Pancreas (tissue), 10 donors: ENCODE measurements around the gene TRPM5. TPM values are rescaled to one million over a fixed set of nuclear protein-coding genes. Genes with fewer than 3 reads are reported as not detected.

ENCODE experiments used
- ATAC-seq, 4 donors: fragments of 200-7000 bp; cut with Tn5 transposase; one replicate each; pipeline versions ENCODE4 v1.8.0 to v1.9.1; 2020; ENCODE audit warnings: mild to moderate bottlenecking in 4 of 4, moderate library complexity in 4 of 4
- DNase-seq, 6 donors: peaks; one replicate each; pipeline ENCODE4 v3.0.0-alpha.2; 2020
- FAIRE-seq: peaks from 2 replicates; lab custom pipeline; 2012; peaks lifted over from hg19 to GRCh38; lab: Jason Lieb, UNC
- H3K27ac ChIP-seq, 4 donors: fragments of 200-600 bp; sonication (generic); 1 replicate in 3 of 4; 2 replicates in 1 of 4; pipeline versions ENCODE4 v1.5.0 to v1.8.0; 2020
- H3K27me3 ChIP-seq, 4 donors: fragments of 200-600 bp; one replicate each; pipeline ENCODE4 v1.8.0; 2021
- H3K36me3 ChIP-seq, 3 donors: fragments of 200-600 bp; sonication (generic) in 1 of 3; one replicate each; pipeline versions ENCODE4 v1.5.0 to v1.8.0; 2020 to 2021
- H3K4me1 ChIP-seq, 3 donors: fragments of 200-600 bp; one replicate each; pipeline ENCODE4 v1.8.0; 2021
- H3K4me3 ChIP-seq, 4 donors: fragments of 200-600 bp; sonication (generic) in 2 of 4; one replicate each; pipeline versions ENCODE4 v1.5.0 to v1.8.0; 2020 to 2021
- H3K9me3 ChIP-seq, 4 donors: fragments of 200-600 bp; one replicate each; pipeline ENCODE4 v1.8.0; 2021
- WGBS, 2 donors: extraction: QIAGEN DNeasy Blood & Tissue Kit; methylation state at CpG; one replicate each; pipeline ENCODE4 v1.1.7; 2013; 5-methylcytosine and 5-hydroxymethylcytosine counted together
- intact Hi-C, 3 donors: fragments of 100-400 bp; cut with DNase I; formaldehyde crosslinking; loops; one replicate each; pipeline versions ENCODE4 v1.11.1 to v1.14.2; 2022
- polyA plus RNA-seq, 2 donors: library from polyadenylated mRNA; stranded (reverse); fragments of 200-250 nt; gene quantifications; one replicate each; pipeline ENCODE4 v1.2.3, GENCODE V29; 2013
- total RNA-seq, 6 donors: library from RNA; stranded (reverse); fragmentation: NEBNext Ultra II Directional in 4 of 6; extraction: Animal tissue kit (Norgen Biotek cat#: 25700) in 4 of 6; gene quantifications; one replicate each; pipeline versions ENCODE4 v1.2.1 to v1.2.4, GENCODE V29; 2021 to 2023
- TF ChIP-seq, protein P1 (sequence below), 4 donors: fragments of 200-600 bp; sonication (generic) in 3 of 4; IDR thresholded peaks; one replicate each; pipeline versions ENCODE4 v1.5.0 to v1.8.0; 2021; ENCODE audit warnings: antibody characterized with exemption in 4 of 4
- donor health status: healthy with polysubstance abuse.
- donor health status: DM: no; HTN: no; CAD: no; lungs with moderate emphysema.
- donor health status: DM: no; HTN: no; CAD: no.
- donor health status: control.
- donor health status: control.
- donor health status: Bipolar disorder and iron deficiency.
- donor health status: DM: yes; HTN: yes; CAD: no.
- donor health status: DM: no; HTN: no; CAD: no.
- donor health status: DM: no; HTN: no; CAD: no.
- donor health status: DM: yes; HTN: yes; CAD: no.

The TRPM5 gene
- total and polyA plus RNA-seq, 8 donors = 0.51 to 4.8 (median 1.2) TPM

GRCh38 chr11:2423157-2424025 lies 20.9 kb downstream of the TRPM5 start:
- Histone ChIP-seq H3K27ac (no peak overlapping the region), H3K4me1 (no peaks in the 10 kb centered on the region), H3K27me3 (no peaks in the 10 kb centered on the region), H3K36me3 (no peaks in the 10 kb centered on the region), H3K4me3 (no peak overlapping the region), H3K9me3 (no peaks in the 10 kb centered on the region)
- TF ChIP-seq, protein P1, sequence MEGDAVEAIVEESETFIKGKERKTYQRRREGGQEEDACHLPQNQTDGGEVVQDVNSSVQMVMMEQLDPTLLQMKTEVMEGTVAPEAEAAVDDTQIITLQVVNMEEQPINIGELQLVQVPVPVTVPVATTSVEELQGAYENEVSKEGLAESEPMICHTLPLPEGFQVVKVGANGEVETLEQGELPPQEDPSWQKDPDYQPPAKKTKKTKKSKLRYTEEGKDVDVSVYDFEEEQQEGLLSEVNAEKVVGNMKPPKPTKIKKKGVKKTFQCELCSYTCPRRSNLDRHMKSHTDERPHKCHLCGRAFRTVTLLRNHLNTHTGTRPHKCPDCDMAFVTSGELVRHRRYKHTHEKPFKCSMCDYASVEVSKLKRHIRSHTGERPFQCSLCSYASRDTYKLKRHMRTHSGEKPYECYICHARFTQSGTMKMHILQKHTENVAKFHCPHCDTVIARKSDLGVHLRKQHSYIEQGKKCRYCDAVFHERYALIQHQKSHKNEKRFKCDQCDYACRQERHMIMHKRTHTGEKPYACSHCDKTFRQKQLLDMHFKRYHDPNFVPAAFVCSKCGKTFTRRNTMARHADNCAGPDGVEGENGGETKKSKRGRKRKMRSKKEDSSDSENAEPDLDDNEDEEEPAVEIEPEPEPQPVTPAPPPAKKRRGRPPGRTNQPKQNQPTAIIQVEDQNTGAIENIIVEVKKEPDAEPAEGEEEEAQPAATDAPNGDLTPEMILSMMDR (IDR thresholded peaks at IDR 0.05) = no peak
- FAIRE-seq = no peak
- 64 to 73% methylated on average over 26 of the region's 26 CpGs for WGBS, 2 donors
- ATAC-seq = no peak
- peak in 2 of 6 donors; percentile 29 to 78 for DNase-seq
- intact Hi-C loops = loop anchor here in 1 of 3 donors (5.0 kb wide), 1 partner anchor 226 kb away; no protein-coding TSS in a partner anchor

- DNase-seq (peak in 2 of 6 donors; percentile 19 to 67), FAIRE-seq (no peak)
- H3K4me3 ChIP-seq = no peak overlapping the region
Measured at GRCh38 chr11:2422461-2423156, 21.7 kb downstream of the TRPM5 start.

GRCh38 chr11:2421996-2422395 lies 22.3 kb downstream of the TRPM5 start:
- FAIRE-seq = no peak

More at GRCh38 chr11:2422461-2423156, 21.7 kb downstream of the TRPM5 start:
- no peak overlapping the region for H3K27ac ChIP-seq
- H3K9me3 ChIP-seq = no peaks in the 10 kb centered on the region
- H3K4me1 ChIP-seq = no peaks in the 10 kb centered on the region
- intact Hi-C loops = loop anchor here in 1 of 3 donors (5.0 kb wide), 1 partner anchor 225 kb away; no protein-coding TSS in a partner anchor
- H3K36me3 ChIP-seq = no peaks in the 10 kb centered on the region
- TF ChIP-seq, protein P1 (IDR thresholded peaks at IDR 0.05) = no peak
- no peak for ATAC-seq
- no peaks in the 10 kb centered on the region for H3K27me3 ChIP-seq
- 66 to 72% methylated on average over 12 to 14 of the region's 14 CpGs for WGBS, 2 donors

DNA sequence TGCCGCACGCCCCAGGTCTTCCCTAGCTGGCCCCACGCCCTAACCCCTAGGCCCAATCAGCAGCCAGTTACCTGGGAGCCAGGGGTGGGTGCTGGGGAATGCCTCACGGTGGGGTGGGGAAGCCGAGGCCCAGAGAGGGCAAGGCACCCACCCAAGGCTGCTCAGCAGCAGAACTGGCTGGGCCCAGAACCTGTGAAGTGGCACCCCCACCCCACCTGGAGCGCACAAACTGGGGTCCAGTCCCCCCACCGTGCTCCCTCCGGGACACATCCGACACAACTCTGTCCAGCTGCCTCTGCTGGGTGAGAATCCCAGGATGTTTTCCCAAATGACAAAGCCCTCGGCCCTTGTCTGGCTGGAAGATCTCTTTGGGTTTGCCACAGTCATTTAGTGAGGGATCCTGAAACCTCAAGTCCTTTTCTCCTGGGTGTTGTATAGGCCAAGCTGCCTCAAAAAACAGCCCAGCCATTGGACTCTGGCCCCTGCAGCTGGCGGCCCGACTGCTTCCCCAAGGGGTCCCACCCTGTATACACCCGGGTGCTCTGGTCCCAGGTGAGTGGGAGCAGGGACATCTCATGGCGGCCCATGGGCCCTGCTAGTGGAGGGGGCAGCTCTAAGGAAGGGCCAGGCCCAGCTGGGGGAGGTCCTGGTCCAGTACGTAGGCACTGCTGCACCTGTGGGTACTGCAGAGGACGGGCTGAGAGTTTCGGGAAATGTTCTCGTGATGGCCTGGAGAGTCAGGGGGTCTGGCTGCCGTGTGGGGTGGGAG lies 22.9 kb downstream of the TRPM5 start:
- intact Hi-C loops = loop anchor here in 2 of 3 donors (2.0 to 5.0 kb wide), 2 partner anchors 117 to 224 kb away; no protein-coding TSS in a partner anchor
- H3K4me3 ChIP-seq = no peak overlapping the region
- H3K36me3 ChIP-seq = no peaks in the 10 kb centered on the region
- TF ChIP-seq, protein P1 (IDR thresholded peaks at IDR 0.05) = no peak
- FAIRE-seq = no peak
- no peak for ATAC-seq
- H3K4me1 ChIP-seq = no peaks in the 10 kb centered on the region
- peak in 2 of 6 donors; percentile 25 to 77 for DNase-seq
- 56 to 60% methylated on average over 19 of the region's 19 CpGs for WGBS, 2 donors
- H3K9me3 ChIP-seq = no peaks in the 10 kb centered on the region
- no peaks in the 10 kb centered on the region for H3K27me3 ChIP-seq
- H3K27ac ChIP-seq = no peak overlapping the region

More at GRCh38 chr11:2421996-2422395, 22.3 kb downstream of the TRPM5 start:
- H3K4me3 ChIP-seq = no peak overlapping the region
- ATAC-seq = no peak
- H3K36me3 ChIP-seq = no peaks in the 10 kb centered on the region
- H3K4me1 ChIP-seq = no peaks in the 10 kb centered on the region
- 74 to 79% methylated on average over 15 to 17 of the region's 17 CpGs for WGBS, 2 donors
- H3K27ac ChIP-seq = no peak overlapping the region
- peak in 2 of 6 donors; percentile 29 to 81 for DNase-seq
- intact Hi-C loops = loop anchor here in 2 of 3 donors (2.0 to 5.0 kb wide), 2 partner anchors 117 to 225 kb away; no protein-coding TSS in a partner anchor
- TF ChIP-seq, protein P1 (IDR thresholded peaks at IDR 0.05) = no peak
- no peaks in the 10 kb centered on the region for H3K27me3 ChIP-seq
- H3K9me3 ChIP-seq = no peaks in the 10 kb centered on the region
